ENCODE results near the gene ATP2B2.

Gene ATP2B2

DNA sequence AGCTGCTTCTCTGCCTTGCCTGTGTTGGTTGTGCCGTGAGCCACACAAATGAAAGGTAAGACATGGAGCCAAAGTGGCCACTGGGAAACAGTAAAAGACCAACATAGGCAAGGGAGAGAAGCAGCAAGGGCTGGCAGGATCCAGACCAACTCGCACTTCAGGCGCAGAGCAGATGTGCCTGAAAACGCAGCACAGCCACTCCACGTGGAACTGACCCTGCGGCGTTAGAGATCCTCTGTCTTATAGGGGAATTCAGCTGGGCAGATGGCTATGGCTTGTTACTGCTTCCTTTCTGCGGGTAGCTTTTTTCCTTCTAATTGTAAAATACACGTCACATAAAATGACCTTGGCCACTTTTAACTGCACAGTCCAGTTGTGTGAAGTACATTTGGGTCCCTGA, 202.3 kb downstream of the ATP2B2 start:
- Histone ChIP-seq H3K9ac (ENCODE audit: low read depth, low read length, poor library complexity, severe bottlenecking) (no peak overlapping the region), H3F3A (ENCODE audit: low read depth) (no peaks in the 10 kb centered on the region), H3K4me2 (ENCODE audit: low read depth, low read length, poor library complexity, severe bottlenecking) (no peak overlapping the region), H3K36me3 (ENCODE audit: insufficient read depth, low read length) (peaks cover 80% of the 10 kb centered on the region; the same call in 1 of the 2 replicates), H3K9me2 (replicated peaks; ENCODE audit: low read depth, low read length) (no peaks in the 10 kb centered on the region), H3K4me1 (ENCODE audit: insufficient read depth, low read length, poor library complexity, severe bottlenecking) (no peaks in the 10 kb centered on the region), H4K20me1 (ENCODE audit: insufficient read depth, low read length, poor library complexity, severe bottlenecking) (no peaks in the 10 kb centered on the region), H3K27me3 (ENCODE audit: insufficient read depth, low read length, poor library complexity, severe bottlenecking) (no peaks in the 10 kb centered on the region), H2AFZ (ENCODE audit: low read length) (no peak overlapping the region), H3K4me3 (ENCODE audit: low read length, poor library complexity, severe bottlenecking) (no peak overlapping the region), H3K79me2 (ENCODE audit: insufficient read depth, low read length) (no peaks in the 10 kb centered on the region), H3K9me3 (ENCODE audit: insufficient read depth, low read depth, low read length) (no peaks in the 10 kb centered on the region)
- TF ChIP-seq EZH2phosphoT487 (IDR thresholded peaks at IDR 0.05; ENCODE audit: borderline replicate concordance), result no peak
- TF ChIP-seq, protein P1, sequence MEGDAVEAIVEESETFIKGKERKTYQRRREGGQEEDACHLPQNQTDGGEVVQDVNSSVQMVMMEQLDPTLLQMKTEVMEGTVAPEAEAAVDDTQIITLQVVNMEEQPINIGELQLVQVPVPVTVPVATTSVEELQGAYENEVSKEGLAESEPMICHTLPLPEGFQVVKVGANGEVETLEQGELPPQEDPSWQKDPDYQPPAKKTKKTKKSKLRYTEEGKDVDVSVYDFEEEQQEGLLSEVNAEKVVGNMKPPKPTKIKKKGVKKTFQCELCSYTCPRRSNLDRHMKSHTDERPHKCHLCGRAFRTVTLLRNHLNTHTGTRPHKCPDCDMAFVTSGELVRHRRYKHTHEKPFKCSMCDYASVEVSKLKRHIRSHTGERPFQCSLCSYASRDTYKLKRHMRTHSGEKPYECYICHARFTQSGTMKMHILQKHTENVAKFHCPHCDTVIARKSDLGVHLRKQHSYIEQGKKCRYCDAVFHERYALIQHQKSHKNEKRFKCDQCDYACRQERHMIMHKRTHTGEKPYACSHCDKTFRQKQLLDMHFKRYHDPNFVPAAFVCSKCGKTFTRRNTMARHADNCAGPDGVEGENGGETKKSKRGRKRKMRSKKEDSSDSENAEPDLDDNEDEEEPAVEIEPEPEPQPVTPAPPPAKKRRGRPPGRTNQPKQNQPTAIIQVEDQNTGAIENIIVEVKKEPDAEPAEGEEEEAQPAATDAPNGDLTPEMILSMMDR (conservative IDR thresholded peaks at IDR 0.05; ENCODE audit: low read length), result no peak

DNA sequence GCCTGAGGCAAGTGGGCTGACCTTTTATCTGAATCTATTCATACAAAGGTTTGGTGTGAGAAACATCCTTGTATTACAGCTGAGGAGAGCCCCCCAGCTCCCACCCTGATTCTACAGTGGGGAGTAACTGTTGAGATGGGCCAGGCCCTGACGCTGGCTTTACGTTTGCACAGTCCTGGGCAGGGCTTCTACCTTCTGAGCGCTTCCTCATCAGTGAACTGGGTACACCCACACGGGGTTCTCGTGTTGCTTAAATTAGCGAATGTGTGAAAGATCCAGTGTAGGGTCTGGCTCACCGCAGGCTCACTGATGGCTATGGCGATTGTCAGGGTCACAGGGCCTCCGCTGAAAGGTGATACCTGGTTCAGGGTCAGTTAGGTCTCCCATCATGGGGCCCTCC, 205.3 kb downstream of the ATP2B2 start:
- H3K27me3 ChIP-seq (ENCODE audit: insufficient read depth, low read length, poor library complexity, severe bottlenecking), result no peaks in the 10 kb centered on the region
- no peaks in the 10 kb centered on the region for H3K4me1 ChIP-seq (ENCODE audit: insufficient read depth, low read length, poor library complexity, severe bottlenecking)
- no peak overlapping the region for H2AFZ ChIP-seq (ENCODE audit: low read length)
- H3K9me3 ChIP-seq (ENCODE audit: insufficient read depth, low read depth, low read length), result no peaks in the 10 kb centered on the region
- no peaks in the 10 kb centered on the region for H3K9me2 ChIP-seq (replicated peaks; ENCODE audit: low read depth, low read length)
- TF ChIP-seq, protein P1 (conservative IDR thresholded peaks at IDR 0.05; ENCODE audit: low read length), result no peak
- no peak for TF ChIP-seq EZH2phosphoT487 (IDR thresholded peaks at IDR 0.05; ENCODE audit: borderline replicate concordance)
- no peaks in the 10 kb centered on the region for H3K79me2 ChIP-seq (ENCODE audit: insufficient read depth, low read length)
- H3K4me3 ChIP-seq (ENCODE audit: low read length, poor library complexity, severe bottlenecking), result no peak overlapping the region
- H3K4me2 ChIP-seq (ENCODE audit: low read depth, low read length, poor library complexity, severe bottlenecking), result no peak overlapping the region
- no peaks in the 10 kb centered on the region for H3F3A ChIP-seq (ENCODE audit: low read depth)
- peaks cover 56% of the 10 kb centered on the region; the same call in 1 of the 2 replicates for H3K36me3 ChIP-seq (ENCODE audit: insufficient read depth, low read length)
- no peaks in the 10 kb centered on the region for H4K20me1 ChIP-seq (ENCODE audit: insufficient read depth, low read length, poor library complexity, severe bottlenecking)
- H3K9ac ChIP-seq (ENCODE audit: low read depth, low read length, poor library complexity, severe bottlenecking), result no peak overlapping the region

DNA sequence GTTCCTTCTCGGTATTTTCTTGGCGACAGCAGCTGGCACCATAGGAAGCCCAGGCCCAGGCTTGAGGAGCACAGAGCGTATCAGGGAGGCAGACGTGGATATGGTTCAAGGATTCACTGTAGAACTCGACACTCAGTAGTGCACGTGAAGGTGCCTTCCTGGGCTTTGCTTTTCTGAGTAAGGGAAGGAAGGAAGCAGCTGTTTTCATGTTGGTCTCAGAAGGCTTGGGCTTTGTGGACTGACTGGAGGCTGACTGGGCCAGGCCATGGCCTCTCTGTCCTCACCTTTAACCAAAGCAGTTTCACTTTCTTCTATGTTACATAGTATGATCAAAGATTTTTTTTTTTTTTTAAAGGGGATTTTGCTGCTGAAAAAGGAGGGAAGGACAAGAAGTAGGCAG, 205.7 kb downstream of the ATP2B2 start:
- no peaks in the 10 kb centered on the region for H3F3A ChIP-seq (ENCODE audit: low read depth)
- no peak overlapping the region for H2AFZ ChIP-seq (ENCODE audit: low read length)
- H3K36me3 ChIP-seq (ENCODE audit: insufficient read depth, low read length), result peaks cover 52% of the 10 kb centered on the region; the same call in 1 of the 2 replicates
- no peaks in the 10 kb centered on the region for H3K27me3 ChIP-seq (ENCODE audit: insufficient read depth, low read length, poor library complexity, severe bottlenecking)
- no peak overlapping the region for H3K4me2 ChIP-seq (ENCODE audit: low read depth, low read length, poor library complexity, severe bottlenecking)
- H3K9me3 ChIP-seq (ENCODE audit: insufficient read depth, low read depth, low read length), result no peaks in the 10 kb centered on the region
- H4K20me1 ChIP-seq (ENCODE audit: insufficient read depth, low read length, poor library complexity, severe bottlenecking), result no peaks in the 10 kb centered on the region
- H3K4me3 ChIP-seq (ENCODE audit: low read length, poor library complexity, severe bottlenecking), result no peak overlapping the region
- no peak overlapping the region for H3K9ac ChIP-seq (ENCODE audit: low read depth, low read length, poor library complexity, severe bottlenecking)
- H3K9me2 ChIP-seq (replicated peaks; ENCODE audit: low read depth, low read length), result no peaks in the 10 kb centered on the region
- H3K4me1 ChIP-seq (ENCODE audit: insufficient read depth, low read length, poor library complexity, severe bottlenecking), result no peaks in the 10 kb centered on the region
- H3K79me2 ChIP-seq (ENCODE audit: insufficient read depth, low read length), result no peaks in the 10 kb centered on the region
- no peak for TF ChIP-seq EZH2phosphoT487 (IDR thresholded peaks at IDR 0.05; ENCODE audit: borderline replicate concordance)
- TF ChIP-seq, protein P1 (conservative IDR thresholded peaks at IDR 0.05; ENCODE audit: low read length), result no peak

Measured in Loucy (cell line).